HL-60 (cell line): ENCODE data around the gene EFTUD2.
A peak's percentile ranks its signal among the peaks of the same experiment; 100 is the strongest.

Experiments used
- DNase-seq, 2 experiments: peaks; one replicate each; pipeline ENCODE4 v3.0.0-alpha.2; 2010 to 2020; ENCODE audit warnings: low read depth in 1 of 2, low spot score in 1 of 2
- H3K27ac ChIP-seq: fragments of 250-450 bp; sonication (Bioruptor Pico); replicated peaks from 2 replicates; pipeline ENCODE4 v1.5.1; 2020; ENCODE audit warnings: mild to moderate bottlenecking, moderate library complexity
- H3K27me3 ChIP-seq: fragments of 250-450 bp; sonication (Bioruptor Pico); 2 replicates; pipeline ENCODE4 v1.5.1; 2021; ENCODE audit warnings: mild to moderate bottlenecking, moderate library complexity; ENCODE audit not compliant: insufficient read depth, poor library complexity, severe bottlenecking
- H3K4me3 ChIP-seq: replicated peaks from 2 replicates; pipeline ENCODE4 v1.5.1; 2011; ENCODE audit warnings: mild to moderate bottlenecking, control low read depth, low read length; ENCODE audit not compliant: insufficient read depth
- CTCF ChIP-seq: IDR thresholded peaks from one replicate; pipeline ENCODE4 v1.5.1; 2011; ENCODE audit warnings: low read length, control low read depth, inconsistent platforms; ENCODE audit not compliant: insufficient read depth
- GABPA ChIP-seq: IDR thresholded peaks from 2 replicates; pipeline ENCODE4 v1.6.1; 2012; ENCODE audit warnings: low read depth
- POLR2AphosphoS5 ChIP-seq: IDR thresholded peaks from 2 replicates; pipeline ENCODE4 v1.6.1; 2012; ENCODE audit warnings: low read depth
- REST ChIP-seq: IDR thresholded peaks from 2 replicates; pipeline ENCODE4 v1.6.1; 2012; ENCODE audit warnings: low read depth; ENCODE audit not compliant: insufficient replicate concordance
- SPI1 ChIP-seq: IDR thresholded peaks from 2 replicates; pipeline ENCODE4 v1.6.1; 2012; ENCODE audit warnings: low read depth, mild to moderate bottlenecking, borderline replicate concordance

The EFTUD2 gene

GRCh38 chr17:44911133-44912001, 12.1 kb upstream of the EFTUD2 start:
- H3K4me3 ChIP-seq, result peak overlapping the region; percentile 6; the same call in 1 of the 2 replicates
- peak; percentile 43 to 69 for DNase-seq

GRCh38 chr17:44910231-44911106, 11.2 kb upstream of the EFTUD2 start:
- TF ChIP-seq GABPA (no peak), REST (no peak), CTCF (no peak), POLR2AphosphoS5 (no peak), SPI1 (no peak)
- Histone ChIP-seq H3K4me3 (no peak overlapping the region), H3K27ac (no peak overlapping the region), H3K27me3 (peaks cover 9% of the 10 kb centered on the region)
- no peak for DNase-seq

More at GRCh38 chr17:44911133-44912001, 12.1 kb upstream of the EFTUD2 start:
- TF ChIP-seq CTCF, result peak; percentile 67
- TF ChIP-seq GABPA, result no peak
- H3K27me3 ChIP-seq, result peaks cover 9% of the 10 kb centered on the region
- no peak overlapping the region for H3K27ac ChIP-seq

- no peak overlapping the region for H3K4me3 ChIP-seq
- TF ChIP-seq SPI1 (no peak), POLR2AphosphoS5 (no peak), GABPA (no peak), CTCF (no peak), REST (no peak)
- DNase-seq, result no peak
- H3K27me3 ChIP-seq, result peaks cover 9% of the 10 kb centered on the region
- no peak overlapping the region for H3K27ac ChIP-seq
These were observed 10.5 kb upstream of the EFTUD2 start for GRCh38 chr17:44909681-44910144.
